Renal cortex interstitium (tissue), 11 donors: ENCODE data around the gene HYCC2. TPM values are rescaled to one million over a fixed set of nuclear protein-coding genes. Genes with fewer than 3 reads are reported as not detected.
"Not testable (repeated sequence)": the region's sequence is repeated elsewhere in the genome, so short reads cannot be mapped to it uniquely, and the experiment has no call there.

ENCODE experiments used
- DNase-seq, 11 donors: peaks; one replicate each; pipeline ENCODE4 v3.0.0-alpha.2; 2013; ENCODE audit warnings: low read depth in 9 of 11, low spot score in 4 of 11; ENCODE audit errors: extremely low read depth in 1 of 11
- polyA plus RNA-seq, 3 donors: library from polyadenylated mRNA; unstranded; fragments of 120-200 nt; gene quantifications; one replicate each; pipeline ENCODE4 v1.2.1, GENCODE V29; 2013; ENCODE audit not compliant: insufficient read length in 3 of 3

Gene HYCC2
- polyA plus RNA-seq, 3 donors, result 12.5 to 17.5 (median 15.2) TPM

DNA sequence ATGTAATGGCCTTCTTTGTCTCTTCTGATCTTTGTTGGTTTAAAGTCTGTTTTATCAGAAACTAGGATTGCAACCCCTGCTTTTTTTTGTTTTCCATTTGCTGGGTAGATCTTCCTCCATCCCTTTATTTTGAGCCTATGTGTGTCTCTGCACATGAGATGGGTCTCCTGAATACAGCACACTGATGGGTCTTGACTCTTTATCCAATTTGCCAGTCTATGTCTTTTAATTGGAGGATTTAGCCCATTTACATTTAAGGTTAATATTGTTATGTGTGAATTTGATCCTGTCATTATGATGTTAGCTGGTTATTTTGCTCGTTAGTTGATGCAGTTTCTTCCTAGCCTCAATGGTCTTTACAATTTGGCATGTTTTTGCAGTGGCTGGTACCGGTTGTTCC is 37.1 kb downstream of the HYCC2 start:
- not testable (repeated sequence) for DNase-seq

- DNase-seq, result no peak
Observed at GRCh38 chr2:201024518-201024917, 47.0 kb downstream of the HYCC2 start.

DNA sequence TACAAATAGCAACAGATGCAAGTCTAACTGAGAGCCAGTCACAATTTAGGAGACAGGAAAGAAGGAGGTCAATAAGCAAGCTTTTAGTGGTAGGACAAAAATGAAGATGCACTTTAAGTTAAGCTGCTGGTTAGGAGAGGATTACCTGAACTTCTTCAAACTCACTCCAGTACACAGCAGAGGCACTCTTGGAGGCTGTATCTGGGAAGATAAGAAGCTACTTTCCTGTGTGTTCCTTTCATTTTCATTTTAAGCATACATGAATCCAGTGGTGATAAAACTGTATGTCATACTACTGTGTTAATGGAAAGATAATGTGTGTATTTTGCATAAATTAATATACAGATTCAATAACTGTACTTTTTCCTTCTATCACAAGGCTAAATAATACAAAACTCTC is 49.6 kb downstream of the HYCC2 start:
- DNase-seq, result no peak

Other genes with a start within 250 kb of the HYCC2 start
- gene CLK1, start 207.0 kb downstream of the HYCC2 start, polyA plus RNA-seq, result 100 to 1,000 TPM; 216 to 303 (median 294) TPM
- gene PPIL3, start 182.6 kb downstream of the HYCC2 start, polyA plus RNA-seq, result 10 to 100 TPM; 49.2 to 70.3 (median 65.1) TPM
- gene NIF3L1, start 182.3 kb downstream of the HYCC2 start, polyA plus RNA-seq, result 10 to 100 TPM; 36.3 to 53.3 (median 42.1) TPM
- 10 to 100 TPM; 28.4 to 37.3 (median 33.3) TPM for gene ORC2, start 108.0 kb downstream of the HYCC2 start, polyA plus RNA-seq
- gene NDUFB3, start 330 bp upstream of the HYCC2 start, polyA plus RNA-seq, result 100 to 1,000 TPM in 2 of 3 donors, 10 to 100 TPM in 1; 92.2 to 132 (median 120) TPM
- 10 to 100 TPM; 51.7 to 84.8 (median 64.0) TPM for gene CFLAR, start 44.5 kb upstream of the HYCC2 start, polyA plus RNA-seq
- gene CASP10, start 111.5 kb upstream of the HYCC2 start, polyA plus RNA-seq, result 10 to 100 TPM in 1 of 3 donors, 1 to 10 TPM in 2; 7.9 to 12.6 (median 9.2) TPM
- gene CASP8, start 188.9 kb upstream of the HYCC2 start, polyA plus RNA-seq, result 10 to 100 TPM; 11.4 to 15.3 (median 15.2) TPM